ENCODE results near the gene PRRG4. TPM values are rescaled to one million over a fixed set of nuclear protein-coding genes. Genes with fewer than 3 reads are reported as not detected.

Gene PRRG4
- total and polyA plus RNA-seq, 2 of the 13 experiments (the other 11 are each of a cell fraction or from before 2014, with no cell fraction given): 0.24 to 0.95 TPM

- TF ChIP-seq ZNF777 (CRISPR knock-in tag; IDR thresholded peaks at IDR 0.05) (peak; percentile 65), ZSCAN31 (CRISPR knock-in tag; IDR thresholded peaks at IDR 0.05; ENCODE audit: low read depth) (0 out of 2 replicates have a peak, but pooled peaks have one; percentile 49), AGO2 (optimal IDR thresholded peaks at IDR 0.05; ENCODE audit: low read depth, low read length) (peak; percentile 68), HMGXB4 (CRISPR knock-in tag; IDR thresholded peaks at IDR 0.05; ENCODE audit: borderline replicate concordance in 1 of 2, low read depth in 1 of 2) (peak in 1 of 2 experiments; percentile 37; a peak in 1 of 4 replicates), ZNF749 (CRISPR knock-in tag; IDR thresholded peaks at IDR 0.05; ENCODE audit: borderline replicate concordance) (no peak), MEIS1 (CRISPR knock-in tag; IDR thresholded peaks at IDR 0.05; ENCODE audit: borderline replicate concordance) (peak; percentile 24; the same call in 1 of the 2 replicates), ZSCAN12 (CRISPR knock-in tag; IDR thresholded peaks at IDR 0.05) (no peak), ZNF562 (CRISPR knock-in tag; IDR thresholded peaks at IDR 0.05; ENCODE audit: borderline replicate concordance) (no peak), SIN3A (IDR thresholded peaks at IDR 0.05; ENCODE audit: borderline replicate concordance, low read depth, low read length) (0 out of 2 replicates have a peak, but pooled peaks have one; percentile 19), KLF16 (CRISPR knock-in tag; IDR thresholded peaks at IDR 0.05) (0 out of 4 replicates have a peak, but pooled peaks of 1 of the 2 experiments have one; percentile 65), FIP1L1 (IDR thresholded peaks at IDR 0.05; ENCODE audit: borderline replicate concordance, insufficient read depth, low read depth, low read length) (no peak), NONO (IDR thresholded peaks at IDR 0.05) (no peak), NONO (CRISPR knock-in tag; conservative IDR thresholded peaks at IDR 0.05) (no peak), SP4 (CRISPR knock-in tag; IDR thresholded peaks at IDR 0.05) (0 out of 2 replicates have a peak, but pooled peaks have one; percentile 31), EEA1 (CRISPR knock-in tag; IDR thresholded peaks at IDR 0.05; ENCODE audit: borderline replicate concordance) (0 out of 2 replicates have a peak, but pooled peaks have one; percentile 68), NR2F6 (IDR thresholded peaks at IDR 0.05) (no peak), NR2F6 (CRISPR knock-in tag; IDR thresholded peaks at IDR 0.05) (no peak), SKIL (CRISPR knock-in tag; IDR thresholded peaks at IDR 0.05; ENCODE audit: borderline replicate concordance) (no peak), ZNF687 (CRISPR knock-in tag; IDR thresholded peaks at IDR 0.05) (peak; percentile 80), ELF3 (CRISPR knock-in tag; IDR thresholded peaks at IDR 0.05) (no peak), HES4 (CRISPR knock-in tag; IDR thresholded peaks at IDR 0.05; ENCODE audit: borderline replicate concordance) (no peak)
Observed at GRCh38 chr11:32829680-32830412, at the start of gene PRRG4 (continued).
